ENCODE data around the gene RNF5. TPM values are rescaled to one million over a fixed set of nuclear protein-coding genes. Genes with fewer than 3 reads are reported as not detected.
A peak's percentile ranks its signal among the peaks of the same experiment; 100 is the strongest.

RNF5 gene
- 125 TPM for polyA plus RNA-seq (2013, experiment 1 of 4)
- 134 TPM for polyA plus RNA-seq (2013, experiment 2 of 4)
- polyA plus RNA-seq (2013, experiment 3 of 4), result 110 TPM
- 130 TPM for polyA plus RNA-seq (2013, experiment 4 of 4)

- 0% methylated on average over 33 of the region's 33 CpGs for WGBS, 2 experiments
- H3K4me1 ChIP-seq (ENCODE audit: control insufficient read depth, insufficient read depth, low read length), result peaks cover 23% of the 10 kb centered on the region
- no peaks in the 10 kb centered on the region for H3K9me3 ChIP-seq (ENCODE audit: control insufficient read depth, low read length)
- H3K27me3 ChIP-seq (ENCODE audit: control insufficient read depth, insufficient read depth, low read length, poor library complexity, severe bottlenecking), result no peaks in the 10 kb centered on the region
- peak within 1 kb of the TSS; percentile 99 for H3K27ac ChIP-seq (ENCODE audit: insufficient read depth, low read depth, low read length, poor library complexity, severe bottlenecking)
- peak within 1 kb of the TSS; percentile 98 for H3K4me3 ChIP-seq (ENCODE audit: insufficient read depth, low read depth, low read length)
- H3K36me3 ChIP-seq (ENCODE audit: control insufficient read depth, insufficient read depth, low read length), result peaks cover 8% of the 10 kb centered on the region
Measured at GRCh38 chr6:32177788-32178546, at the start of gene RNF5. RNF5 (plus strand) TSS chr6:32178405; CDS start chr6:32178512, 107 bp downstream.

GRCh38 chr6:32128751-32129296 is 49.4 kb upstream of the RNF5 start:
- 88 to 91% methylated on average over 13 of the region's 13 CpGs for WGBS, 2 experiments
- H3K4me3 ChIP-seq (ENCODE audit: insufficient read depth, low read depth, low read length), result peak overlapping the region; percentile 96
- H3K4me1 ChIP-seq (ENCODE audit: control insufficient read depth, insufficient read depth, low read length), result peaks cover 24% of the 10 kb centered on the region
- H3K27ac ChIP-seq (ENCODE audit: insufficient read depth, low read depth, low read length, poor library complexity, severe bottlenecking), result no peak overlapping the region
- H3K36me3 ChIP-seq (ENCODE audit: control insufficient read depth, insufficient read depth, low read length), result no peaks in the 10 kb centered on the region
- H3K9me3 ChIP-seq (ENCODE audit: control insufficient read depth, low read length), result no peaks in the 10 kb centered on the region
- peaks cover under 1% of the 10 kb centered on the region for H3K27me3 ChIP-seq (ENCODE audit: control insufficient read depth, insufficient read depth, low read length, poor library complexity, severe bottlenecking)

- Histone ChIP-seq H3K9me3 (ENCODE audit: control insufficient read depth, low read length) (no peaks in the 10 kb centered on the region), H3K36me3 (ENCODE audit: control insufficient read depth, insufficient read depth, low read length) (no peaks in the 10 kb centered on the region), H3K27me3 (ENCODE audit: control insufficient read depth, insufficient read depth, low read length, poor library complexity, severe bottlenecking) (peaks cover 4% of the 10 kb centered on the region), H3K4me1 (ENCODE audit: control insufficient read depth, insufficient read depth, low read length) (peaks cover 24% of the 10 kb centered on the region), H3K27ac (ENCODE audit: insufficient read depth, low read depth, low read length, poor library complexity, severe bottlenecking) (peak overlapping the region; percentile 44), H3K4me3 (ENCODE audit: insufficient read depth, low read depth, low read length) (peak overlapping the region; percentile 96)
- WGBS, 2 experiments, result 47% methylated on average over 22 of the region's 22 CpGs
Measured at GRCh38 chr6:32129297-32130088, 48.7 kb upstream of the RNF5 start.

- H3K4me3 ChIP-seq (ENCODE audit: insufficient read depth, low read depth, low read length), result no peak overlapping the region
- H3K27ac ChIP-seq (ENCODE audit: insufficient read depth, low read depth, low read length, poor library complexity, severe bottlenecking), result no peak overlapping the region
- peaks cover 24% of the 10 kb centered on the region for H3K4me1 ChIP-seq (ENCODE audit: control insufficient read depth, insufficient read depth, low read length)
- peaks cover 4% of the 10 kb centered on the region for H3K27me3 ChIP-seq (ENCODE audit: control insufficient read depth, insufficient read depth, low read length, poor library complexity, severe bottlenecking)
- H3K9me3 ChIP-seq (ENCODE audit: control insufficient read depth, low read length), result no peaks in the 10 kb centered on the region
- H3K36me3 ChIP-seq (ENCODE audit: control insufficient read depth, insufficient read depth, low read length), result no peaks in the 10 kb centered on the region
- WGBS, 2 experiments, result 87 to 93% methylated on average over 10 to 14 of the region's 14 CpGs
Measured at GRCh38 chr6:32131439-32131948, 46.7 kb upstream of the RNF5 start.

GRCh38 chr6:32132110-32132509 is 46.1 kb upstream of the RNF5 start:
- Histone ChIP-seq H3K36me3 (ENCODE audit: control insufficient read depth, insufficient read depth, low read length) (no peaks in the 10 kb centered on the region), H3K9me3 (ENCODE audit: control insufficient read depth, low read length) (no peaks in the 10 kb centered on the region), H3K4me1 (ENCODE audit: control insufficient read depth, insufficient read depth, low read length) (peaks cover 18% of the 10 kb centered on the region), H3K27me3 (ENCODE audit: control insufficient read depth, insufficient read depth, low read length, poor library complexity, severe bottlenecking) (peaks cover 4% of the 10 kb centered on the region), H3K27ac (ENCODE audit: insufficient read depth, low read depth, low read length, poor library complexity, severe bottlenecking) (no peak overlapping the region), H3K4me3 (ENCODE audit: insufficient read depth, low read depth, low read length) (no peak overlapping the region)

- 81 to 88% methylated on average over 4 of the region's 4 CpGs for WGBS, 2 experiments
- Histone ChIP-seq H3K27me3 (ENCODE audit: control insufficient read depth, insufficient read depth, low read length, poor library complexity, severe bottlenecking) (peaks cover 4% of the 10 kb centered on the region), H3K4me3 (ENCODE audit: insufficient read depth, low read depth, low read length) (no peak overlapping the region), H3K27ac (ENCODE audit: insufficient read depth, low read depth, low read length, poor library complexity, severe bottlenecking) (no peak overlapping the region), H3K9me3 (ENCODE audit: control insufficient read depth, low read length) (no peaks in the 10 kb centered on the region), H3K4me1 (ENCODE audit: control insufficient read depth, insufficient read depth, low read length) (peaks cover 9% of the 10 kb centered on the region), H3K36me3 (ENCODE audit: control insufficient read depth, insufficient read depth, low read length) (no peaks in the 10 kb centered on the region)
Measured at GRCh38 chr6:32133786-32134185, 44.4 kb upstream of the RNF5 start.

GRCh38 chr6:32137454-32137853 is 40.8 kb upstream of the RNF5 start:
- Histone ChIP-seq H3K27me3 (ENCODE audit: control insufficient read depth, insufficient read depth, low read length, poor library complexity, severe bottlenecking) (peaks cover 4% of the 10 kb centered on the region), H3K4me3 (ENCODE audit: insufficient read depth, low read depth, low read length) (no peak overlapping the region), H3K36me3 (ENCODE audit: control insufficient read depth, insufficient read depth, low read length) (no peaks in the 10 kb centered on the region), H3K4me1 (ENCODE audit: control insufficient read depth, insufficient read depth, low read length) (no peaks in the 10 kb centered on the region), H3K9me3 (ENCODE audit: control insufficient read depth, low read length) (no peaks in the 10 kb centered on the region), H3K27ac (ENCODE audit: insufficient read depth, low read depth, low read length, poor library complexity, severe bottlenecking) (no peak overlapping the region)

- Histone ChIP-seq H3K36me3 (ENCODE audit: control insufficient read depth, insufficient read depth, low read length) (no peaks in the 10 kb centered on the region), H3K4me1 (ENCODE audit: control insufficient read depth, insufficient read depth, low read length) (no peaks in the 10 kb centered on the region), H3K27me3 (ENCODE audit: control insufficient read depth, insufficient read depth, low read length, poor library complexity, severe bottlenecking) (no peaks in the 10 kb centered on the region), H3K9me3 (ENCODE audit: control insufficient read depth, low read length) (no peaks in the 10 kb centered on the region), H3K4me3 (ENCODE audit: insufficient read depth, low read depth, low read length) (no peak overlapping the region), H3K27ac (ENCODE audit: insufficient read depth, low read depth, low read length, poor library complexity, severe bottlenecking) (no peak overlapping the region)
- 93 to 95% methylated on average over 5 of the region's 5 CpGs for WGBS, 2 experiments
Measured at GRCh38 chr6:32139590-32139989, 38.6 kb upstream of the RNF5 start.

GRCh38 chr6:32140420-32141046 is 37.7 kb upstream of the RNF5 start:
- Histone ChIP-seq H3K4me3 (ENCODE audit: insufficient read depth, low read depth, low read length) (no peak overlapping the region), H3K27me3 (ENCODE audit: control insufficient read depth, insufficient read depth, low read length, poor library complexity, severe bottlenecking) (no peaks in the 10 kb centered on the region), H3K27ac (ENCODE audit: insufficient read depth, low read depth, low read length, poor library complexity, severe bottlenecking) (no peak overlapping the region), H3K9me3 (ENCODE audit: control insufficient read depth, low read length) (no peaks in the 10 kb centered on the region), H3K36me3 (ENCODE audit: control insufficient read depth, insufficient read depth, low read length) (no peaks in the 10 kb centered on the region), H3K4me1 (ENCODE audit: control insufficient read depth, insufficient read depth, low read length) (no peaks in the 10 kb centered on the region)
- WGBS, 2 experiments, result 87 to 94% methylated on average over 5 of the region's 5 CpGs

Measured in ectodermal cell (in vitro differentiated cells).